IMR-90 (cell line): ENCODE measurements around the gene ALDOC. TPM values are rescaled to one million over a fixed set of nuclear protein-coding genes. Genes with fewer than 3 reads are reported as not detected.

Experiments used
- ATAC-seq: fragments of 200-7000 bp; cut with Tn5 transposase; 2 replicates; pipeline ENCODE4 v1.9.1; 2020; ENCODE audit warnings: low read depth, mild to moderate bottlenecking, moderate library complexity
- BruUV-seq: library from RNA; stranded (reverse); fragments of 400-500 nt; replicated peaks from 2 replicates; lab custom pipeline; 2021; lab: Mats Ljungman, UMichigan
- CTCF ChIA-PET: fragments of 300-600 bp; formaldehyde crosslinking; extraction: SDS; loops from one replicate; lab custom pipeline; 2021; ENCODE audit warnings: antibody characterized with exemption; lab: Yijun Ruan, JAX
- POLR2A ChIA-PET: fragments of 300-600 bp; sonication (Branson Sonifier 250); formaldehyde crosslinking; loops from one replicate; lab custom pipeline; 2022; ENCODE audit warnings: antibody characterized with exemption; ENCODE audit not compliant: unreplicated experiment; lab: Charles Lee
- DNase-seq: peaks from one replicate; pipeline ENCODE4 v3.0.0; 2013
- H2AFZ ChIP-seq: replicated peaks from 2 replicates; pipeline ENCODE3; 2013; ENCODE audit warnings: low read length, mild to moderate bottlenecking; ENCODE audit not compliant: poor library complexity
- H2AK5ac ChIP-seq: 2 replicates; pipeline ENCODE4 v1.6.1; 2013; ENCODE audit warnings: low read depth, low read length, inconsistent platforms
- H2AK9ac ChIP-seq: replicated peaks from 2 replicates; pipeline ENCODE3; 2013; ENCODE audit warnings: mild to moderate bottlenecking, low read depth, low read length, moderate library complexity; ENCODE audit not compliant: poor library complexity
- H2BK120ac ChIP-seq: 2 replicates; pipeline ENCODE4 v1.6.1; 2013; ENCODE audit warnings: low read depth, low read length, inconsistent platforms
- H2BK15ac ChIP-seq: 3 replicates; pipeline ENCODE4 v1.6.1; 2013; ENCODE audit warnings: low read depth, low read length, inconsistent platforms
- H2BK20ac ChIP-seq: 2 replicates; pipeline ENCODE4 v1.6.1; 2013; ENCODE audit warnings: low read depth, mild to moderate bottlenecking, inconsistent platforms, low read length, moderate library complexity
- H2BK5ac ChIP-seq: 2 replicates; pipeline ENCODE4 v1.6.1; 2013; ENCODE audit warnings: mild to moderate bottlenecking, low read depth, low read length, inconsistent platforms; ENCODE audit not compliant: poor library complexity, severe bottlenecking
- H3K14ac ChIP-seq: replicated peaks from 2 replicates; pipeline ENCODE4 v1.6.1; 2013; ENCODE audit warnings: low read depth, low read length, inconsistent platforms
- H3K18ac ChIP-seq: 2 replicates; pipeline ENCODE4 v1.6.1; 2013; ENCODE audit warnings: low read depth, low read length, control low read depth
- H3K23ac ChIP-seq: 2 replicates; pipeline ENCODE4 v1.6.1; 2013; ENCODE audit warnings: low read depth, low read length, inconsistent platforms
- H3K27ac ChIP-seq: 2 replicates; pipeline ENCODE4 v1.5.1; 2013; ENCODE audit warnings: mild to moderate bottlenecking, control low read depth, low read length; ENCODE audit not compliant: insufficient read depth
- H3K27me3 ChIP-seq: 2 replicates; pipeline ENCODE4 v1.6.1; 2013; ENCODE audit warnings: low read length; ENCODE audit not compliant: control insufficient read depth, insufficient read depth
- H3K36me3 ChIP-seq: 2 replicates; pipeline ENCODE4 v1.6.1; 2013; ENCODE audit warnings: low read length, mixed read lengths; ENCODE audit not compliant: control insufficient read depth, insufficient read depth
- H3K4ac ChIP-seq: 2 replicates; pipeline ENCODE4 v1.6.1; 2013; ENCODE audit warnings: low read depth, low read length, inconsistent platforms
- H3K4me1 ChIP-seq: 2 replicates; pipeline ENCODE4 v1.6.1; 2013; ENCODE audit warnings: low read length, mixed read lengths; ENCODE audit not compliant: control insufficient read depth, insufficient read depth
- H3K4me2 ChIP-seq: 2 replicates; pipeline ENCODE4 v1.6.1; 2013; ENCODE audit warnings: low read depth, mild to moderate bottlenecking, control low read depth, low read length, moderate library complexity
- H3K4me3 ChIP-seq: 2 replicates; pipeline ENCODE4 v1.5.1; 2013; ENCODE audit warnings: low read depth, mild to moderate bottlenecking, control low read depth, low read length, moderate library complexity; ENCODE audit not compliant: insufficient read depth
- H3K56ac ChIP-seq: 2 replicates; pipeline ENCODE4 v1.6.1; 2013; ENCODE audit warnings: low read length, inconsistent platforms; ENCODE audit not compliant: insufficient read depth; ENCODE audit errors: extremely low read depth
- H3K79me1 ChIP-seq, 2 experiments: 2 replicates each; pipeline ENCODE4 v1.6.1; 2013; ENCODE audit warnings: low read length in 2 of 2, inconsistent platforms in 1 of 2, low read depth in 1 of 2
- H3K9ac ChIP-seq: 2 replicates; pipeline ENCODE4 v1.6.1; 2013; ENCODE audit warnings: low read depth, low read length, control low read depth
- H3K9me1 ChIP-seq: 2 replicates; pipeline ENCODE4 v1.6.1; 2013; ENCODE audit warnings: low read length, inconsistent platforms; ENCODE audit not compliant: insufficient read depth
- H3K9me3 ChIP-seq: 2 replicates; pipeline ENCODE4 v1.6.1; 2013; ENCODE audit warnings: low read length; ENCODE audit not compliant: control insufficient read depth, insufficient read depth
- H4K20me1 ChIP-seq: 2 replicates; pipeline ENCODE4 v1.6.1; 2013; ENCODE audit warnings: low read length, inconsistent platforms; ENCODE audit not compliant: insufficient read depth
- H4K5ac ChIP-seq: 2 replicates; pipeline ENCODE4 v1.6.1; 2013; ENCODE audit warnings: mild to moderate bottlenecking, low read depth, low read length, control low read depth
- H4K8ac ChIP-seq, 2 experiments: 2 replicates each; pipeline ENCODE4 v1.6.1; 2013; ENCODE audit warnings: low read depth in 2 of 2, low read length in 2 of 2, control low read depth in 1 of 2, inconsistent platforms in 1 of 2
- H4K91ac ChIP-seq: 2 replicates; pipeline ENCODE4 v1.6.1; 2013; ENCODE audit warnings: low read depth, low read length, inconsistent platforms; ENCODE audit not compliant: insufficient read depth
- CEBPB ChIP-seq: IDR thresholded peaks from 2 replicates; pipeline ENCODE4 v1.6.1; 2012; ENCODE audit warnings: low read depth, low read length, improper control_type of control experiment
- CTCF ChIP-seq: conservative IDR thresholded peaks from 2 replicates; pipeline ENCODE4 v1.5.1; 2012; ENCODE audit warnings: mild to moderate bottlenecking, low read depth, low read length, improper control_type of control experiment
- MXI1 ChIP-seq: IDR thresholded peaks from 2 replicates; pipeline ENCODE4 v1.6.1; 2012; ENCODE audit warnings: low read depth, mild to moderate bottlenecking, low read length, moderate library complexity, borderline replicate concordance
- RAD21 ChIP-seq: IDR thresholded peaks from 2 replicates; pipeline ENCODE4 v1.6.1; 2012; ENCODE audit warnings: low read length, improper control_type of control experiment
- RFX5 ChIP-seq: IDR thresholded peaks from 2 replicates; pipeline ENCODE4 v1.8.0; 2012; ENCODE audit warnings: low read depth, mild to moderate bottlenecking, low read length, moderate library complexity
- USF2 ChIP-seq: fragments of 150-350 bp; IDR thresholded peaks from 2 replicates; pipeline ENCODE4 v1.6.1; 2017; ENCODE audit warnings: mild to moderate bottlenecking, antibody characterized with exemption, low read length, low read depth
- WGBS, 2 experiments: methylation state at CpG; one replicate each; pipeline versions ENCODE4 v1.1.5 to v1.1.7; 2013; ENCODE audit warnings: missing lambda C conversion rate in 2 of 2; ENCODE audit not compliant: insufficient read length in 1 of 2; ENCODE audit errors: extremely low coverage in 2 of 2; 5-methylcytosine and 5-hydroxymethylcytosine counted together
- dilution Hi-C: fragments of 300-500 bp; cut with HindIII; formaldehyde crosslinking; loops from one replicate; pipeline ENCODE4 v1.14.3; 2018; ENCODE audit warnings: low sequenced_read_pairs; ENCODE audit not compliant: unreplicated experiment
- in situ Hi-C: fragments of 300-500 bp; cut with MboI; formaldehyde crosslinking; loops from 3 replicates; pipeline ENCODE4 v1.14.3; 2019; ENCODE audit warnings: low sequenced_read_pairs, inconsistent platforms, mixed read lengths
- intact Hi-C: fragments of 100-400 bp; cut with micrococcal nuclease; formaldehyde crosslinking; loops from 2 replicates; pipeline ENCODE4 v1.10.0; 2022
- polyA plus RNA-seq, 3 experiments: library from polyadenylated mRNA; depleted of rRNA; stranded (reverse); fragments of >200 nt; gene quantifications; 2 replicates each; pipeline ENCODE4 v1.2.3, GENCODE V29; 2012; ENCODE audit warnings: low replicate concordance in 1 of 3
- total RNA-seq: library from RNA; depleted of rRNA; stranded (reverse); fragments of >200 nt; gene quantifications from 2 replicates; pipeline ENCODE4 v1.2.3, GENCODE V29; 2012

The ALDOC gene
- total and polyA plus RNA-seq, 2 of the 4 experiments (the other 2 are of a cell fraction): 47.0 to 69.7 TPM

GRCh38 chr17:28563475-28563874, 13.2 kb downstream of the ALDOC start:
- peak; percentile 60 for DNase-seq
- Histone ChIP-seq H3K9me1 (peaks cover 13% of the 10 kb centered on the region), H3K36me3 (peaks cover 17% of the 10 kb centered on the region), H3K23ac (peak overlapping the region; percentile 8; the same call in 1 of the 2 replicates), H3K14ac (peak overlapping the region; percentile 13; the same call in 1 of the 2 replicates), H3K4me3 (no peak overlapping the region), H3K4me1 (peaks cover 7% of the 10 kb centered on the region), H2AK9ac (peak overlapping the region; percentile 60), H4K91ac (peak overlapping the region; percentile 54), H3K18ac (no peak overlapping the region), H3K27me3 (no peaks in the 10 kb centered on the region), H2BK120ac (peak overlapping the region; percentile 52; the same call in 1 of the 2 replicates), H3K79me1 (peaks cover 8 to 33% of the 10 kb centered on the region in 2 experiments; a peak in 3 of 4 replicates), H2BK15ac (no peak overlapping the region), H2BK5ac (peak overlapping the region; percentile 46), H3K9me3 (no peaks in the 10 kb centered on the region), H2BK20ac (peak overlapping the region; percentile 55; the same call in 1 of the 2 replicates), H2AFZ (peak overlapping the region; percentile 58), H4K20me1 (peaks cover 4% of the 10 kb centered on the region; the same call in 1 of the 2 replicates), H4K5ac (peak overlapping the region; percentile 37; the same call in 1 of the 2 replicates), H2AK5ac (peak overlapping the region; percentile 85), H4K8ac (peak overlapping the region; percentile 29 to 44; a peak in 2 of 4 replicates), H3K27ac (peak overlapping the region; percentile 26; the same call in 1 of the 2 replicates), H3K56ac (no peak overlapping the region), H3K4ac (peak overlapping the region; percentile 88), H3K9ac (no peak overlapping the region), H3K4me2 (peak overlapping the region; percentile 11; the same call in 1 of the 2 replicates)
- no CpG with 5 or more reads among the region's 3 CpGs for WGBS, 2 experiments
- CTCF ChIA-PET: no interaction called here
- dilution Hi-C loops (no loop called here), intact Hi-C loops (no loop called here), in situ Hi-C loops (no loop called here)
- POLR2A ChIA-PET: no interaction called here
- BruUV-seq: no TSS peak
- TF ChIP-seq MXI1 (no peak), RFX5 (no peak), CEBPB (no peak), USF2 (no peak), CTCF (no peak), RAD21 (no peak)
- peak; percentile 96 for ATAC-seq
